Inferior parietal cortex (tissue), 1 donor: ENCODE results near the gene GRK3.
"Not testable (repeated sequence)": the region's sequence is repeated elsewhere in the genome, so short reads cannot be mapped to it uniquely, and the experiment has no call there.

Experiments used
- DNase-seq: peaks from one replicate; pipeline ENCODE4 v3.0.0-alpha.2; 2016; ENCODE audit errors: extremely low spot score

The GRK3 gene

GRCh38 chr22:25572708-25573171 lies 8.3 kb downstream of the GRK3 start:
- DNase-seq = no peak

- DNase-seq = no peak
Measured at GRCh38 chr22:25573841-25574240, 9.4 kb downstream of the GRK3 start.

GRCh38 chr22:25574736-25575135 lies 10.3 kb downstream of the GRK3 start:
- no peak for DNase-seq

DNA sequence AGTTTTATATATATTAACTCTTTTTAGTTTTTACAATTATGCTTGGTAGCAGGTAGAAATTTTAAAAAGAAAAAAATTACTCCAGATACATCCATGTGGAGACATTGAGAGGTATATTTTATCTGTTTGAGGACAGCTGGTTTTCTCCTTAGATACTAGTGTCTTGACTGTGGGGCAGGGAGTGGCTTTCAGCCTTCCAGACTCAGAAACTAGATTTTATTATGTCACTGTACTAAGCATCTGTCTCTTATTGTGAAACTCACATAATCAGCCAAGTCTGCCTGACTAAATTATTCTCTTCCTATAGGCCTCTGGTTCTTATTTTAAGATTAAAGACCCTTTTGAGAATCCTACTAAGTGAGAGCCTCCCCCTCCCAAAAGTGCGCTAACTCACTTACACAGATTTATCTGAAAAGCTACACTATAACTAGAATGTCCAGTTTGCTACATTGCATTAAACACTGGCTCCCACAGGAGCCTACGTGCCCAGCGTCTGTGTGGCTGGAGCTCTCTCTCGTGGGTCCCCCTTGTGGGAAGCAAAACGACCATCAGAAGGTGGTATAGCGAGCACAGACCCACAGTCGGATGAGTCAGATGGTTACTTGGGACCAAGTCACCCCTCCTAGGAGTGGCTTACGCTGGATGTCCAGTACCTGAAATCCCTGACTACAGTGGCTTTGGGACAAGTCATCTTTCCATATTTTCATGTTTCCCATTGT lies 11.4 kb downstream of the GRK3 start:
- DNase-seq = not testable (repeated sequence)

GRCh38 chr22:25581452-25581851 lies 17.0 kb downstream of the GRK3 start:
- not testable (repeated sequence) for DNase-seq

- DNase-seq = no peak
Measured at GRCh38 chr22:25582946-25583345, 18.5 kb downstream of the GRK3 start.

DNA sequence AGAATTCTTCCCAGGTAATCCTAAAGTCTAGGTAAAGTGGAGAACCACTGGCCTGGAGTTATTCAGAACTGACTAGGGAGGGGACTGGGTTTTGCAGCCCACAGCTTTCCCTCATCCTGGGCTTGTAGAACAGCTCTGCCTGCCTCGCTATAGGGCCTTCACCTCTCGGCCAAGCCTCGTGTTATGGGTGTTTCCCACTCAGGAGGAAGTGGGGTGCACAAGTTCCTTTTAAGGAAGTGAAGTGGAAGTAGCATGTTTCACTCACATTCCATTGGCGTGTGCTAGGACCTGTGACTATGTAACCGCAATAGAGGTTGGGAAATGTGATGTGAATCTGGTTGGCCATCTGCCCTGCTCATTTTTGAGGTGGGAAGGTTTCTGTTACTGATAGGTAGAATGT lies 20.5 kb downstream of the GRK3 start:
- not testable (repeated sequence) for DNase-seq

DNA sequence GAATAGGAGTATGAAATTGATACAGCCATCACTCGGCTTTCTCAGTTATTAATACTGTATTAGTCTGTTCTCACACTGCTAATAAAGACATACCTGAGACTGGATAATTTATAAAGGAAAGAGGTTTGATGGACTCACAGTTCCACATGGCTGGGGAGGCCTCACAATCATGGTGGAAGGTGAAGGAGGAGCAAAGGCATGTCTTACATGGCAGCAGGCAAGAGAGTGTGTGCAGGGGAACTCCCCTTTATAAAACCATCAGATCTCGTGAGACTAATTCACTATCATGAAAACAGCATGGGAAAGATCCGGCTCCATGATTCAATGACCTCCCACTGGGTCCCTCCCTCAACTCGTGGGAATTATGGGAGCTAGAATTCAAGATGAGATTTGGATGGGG lies 25.2 kb downstream of the GRK3 start:
- DNase-seq = not testable (repeated sequence)

DNA sequence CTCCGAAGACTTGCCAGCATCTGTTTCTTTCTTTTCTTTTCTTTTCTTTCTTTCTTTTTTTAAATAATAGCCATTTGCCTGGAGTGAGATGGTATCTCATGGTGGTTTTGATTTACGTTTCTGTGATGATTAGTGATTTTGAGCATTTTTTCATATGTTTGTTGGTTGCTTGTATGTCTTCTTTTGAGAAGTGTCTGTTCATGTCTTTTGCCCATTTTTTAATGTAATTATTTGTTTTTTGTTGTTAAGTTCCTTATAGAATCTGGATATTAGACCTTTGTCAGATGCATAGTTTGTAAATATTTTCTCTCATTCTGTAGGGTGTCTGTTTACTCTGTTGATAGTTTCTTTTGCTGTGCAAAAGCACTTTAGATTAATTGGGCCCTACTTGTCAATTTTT lies 28.8 kb downstream of the GRK3 start:
- not testable (repeated sequence) for DNase-seq

DNA sequence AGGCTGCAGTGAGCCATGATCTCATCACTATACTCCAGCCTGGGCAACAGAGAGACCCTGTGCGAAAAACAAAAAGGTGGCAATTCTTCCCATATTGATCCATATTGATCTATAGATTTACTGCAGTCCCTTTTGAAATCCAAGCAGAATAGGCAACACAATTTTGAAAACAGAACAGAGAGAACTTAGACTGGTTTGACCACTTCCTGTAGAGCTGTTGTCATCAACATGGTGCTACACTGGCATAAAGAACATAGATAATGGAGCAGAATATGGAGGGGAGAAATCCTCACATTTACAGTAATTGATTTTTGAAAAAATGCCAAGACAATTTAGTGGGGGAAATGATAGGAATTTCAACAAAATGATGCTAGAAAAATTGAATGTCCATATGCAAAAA lies 34.1 kb downstream of the GRK3 start:
- no peak for DNase-seq

DNA sequence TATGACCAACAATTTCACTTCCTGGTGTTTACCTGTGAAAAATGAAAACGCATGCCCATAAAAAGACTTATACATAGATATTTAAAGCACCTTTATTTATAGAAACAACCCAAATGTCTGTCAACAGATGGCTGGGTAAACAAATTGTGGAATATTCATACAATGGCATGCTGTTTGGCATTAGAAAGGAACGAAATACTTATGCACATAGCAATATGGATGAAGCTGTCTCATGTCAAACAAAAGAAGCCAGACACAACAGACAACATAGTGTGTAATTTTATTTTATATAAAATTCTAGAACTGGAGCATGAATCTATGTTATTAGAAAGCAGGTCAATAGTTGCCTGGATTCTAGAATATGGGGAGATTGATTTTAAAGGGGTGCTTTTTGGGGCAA lies 38.0 kb downstream of the GRK3 start:
- DNase-seq = no peak

DNA sequence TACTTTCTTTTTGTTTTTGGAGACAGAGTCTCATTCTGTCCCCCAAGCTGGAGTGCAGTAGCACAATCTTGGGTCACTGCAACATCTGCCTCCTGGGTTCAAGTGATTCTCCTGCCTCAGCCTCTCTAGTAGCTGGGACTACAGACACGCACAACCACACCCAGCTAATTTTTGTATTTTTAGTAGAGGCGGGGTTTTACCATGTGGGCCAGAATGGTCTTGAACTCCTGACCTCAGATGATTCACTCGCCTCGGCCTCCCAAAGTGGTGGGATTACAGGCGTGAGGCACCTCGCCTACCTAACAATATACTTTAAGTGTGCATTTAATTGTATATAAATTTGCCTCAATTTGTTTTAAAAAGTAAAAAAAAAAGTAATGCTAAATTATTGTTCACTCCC lies 38.4 kb downstream of the GRK3 start:
- DNase-seq = no peak

GRCh38 chr22:25605146-25605545 lies 40.7 kb downstream of the GRK3 start:
- DNase-seq = not testable (repeated sequence)

- DNase-seq = not testable (repeated sequence)
Measured at GRCh38 chr22:25605565-25605964, 41.1 kb downstream of the GRK3 start.

DNA sequence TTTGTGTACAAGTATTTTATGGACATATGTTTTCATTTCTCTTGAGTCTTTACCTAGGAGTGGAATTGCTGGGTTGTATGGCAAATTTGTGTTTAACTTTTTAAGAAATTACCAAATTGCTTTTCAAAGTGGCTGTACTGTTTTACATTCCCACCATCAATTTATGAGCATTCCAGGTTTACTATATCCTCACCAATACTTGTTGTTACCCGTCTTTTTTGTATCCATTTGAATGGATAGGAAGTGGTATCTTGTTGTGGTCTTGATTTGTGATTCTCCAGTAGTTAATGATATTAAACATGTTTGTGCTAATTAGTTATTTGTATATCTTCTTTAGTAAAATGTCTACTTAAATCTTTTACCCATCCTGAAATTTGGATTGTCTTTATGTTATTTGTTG lies 46.8 kb downstream of the GRK3 start:
- not testable (repeated sequence) for DNase-seq

DNA sequence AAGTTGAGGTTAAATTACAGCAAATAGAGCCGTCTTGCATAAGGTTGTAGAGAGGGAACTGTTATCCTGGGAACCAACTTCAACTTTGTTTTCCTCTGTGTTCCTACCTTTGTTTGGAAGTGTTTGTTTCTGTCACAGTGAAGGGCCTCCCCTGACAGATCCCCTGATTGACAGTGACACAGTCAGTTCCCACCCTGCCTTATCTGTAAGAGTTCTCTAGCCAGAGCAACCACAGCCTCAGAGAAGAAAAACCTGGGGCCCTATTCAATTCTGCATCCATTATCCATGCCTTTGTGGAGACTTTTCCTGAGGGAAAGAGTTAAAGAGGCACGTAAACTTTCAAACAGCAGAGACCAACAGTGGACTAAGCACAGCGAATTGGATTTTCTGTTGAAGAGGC lies 48.7 kb downstream of the GRK3 start:
- not testable (repeated sequence) for DNase-seq

GRCh38 chr22:25613558-25613957 lies 49.1 kb downstream of the GRK3 start:
- DNase-seq = not testable (repeated sequence)

DNA sequence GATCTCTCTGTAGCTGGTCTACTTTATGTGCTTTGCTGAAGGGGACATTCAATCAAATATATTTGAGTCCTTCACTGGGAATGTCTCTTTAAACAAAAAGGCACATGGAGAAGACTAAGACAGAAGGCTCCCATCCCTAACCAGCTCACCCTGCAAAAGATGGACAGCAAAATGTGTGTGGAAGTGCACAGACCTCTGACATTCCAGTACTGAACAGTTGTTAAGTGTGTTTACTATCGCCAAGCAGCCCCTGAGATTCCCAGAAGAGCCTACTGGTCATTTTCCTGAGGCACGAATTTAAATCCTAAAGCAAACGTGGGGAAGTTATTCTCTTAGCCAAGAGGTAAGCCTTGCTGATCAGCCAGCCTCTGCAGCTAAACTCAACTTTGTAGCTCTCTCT lies 50.3 kb downstream of the GRK3 start:
- DNase-seq = not testable (repeated sequence)

GRCh38 chr22:25621986-25622385 lies 57.5 kb downstream of the GRK3 start:
- no peak for DNase-seq

DNA sequence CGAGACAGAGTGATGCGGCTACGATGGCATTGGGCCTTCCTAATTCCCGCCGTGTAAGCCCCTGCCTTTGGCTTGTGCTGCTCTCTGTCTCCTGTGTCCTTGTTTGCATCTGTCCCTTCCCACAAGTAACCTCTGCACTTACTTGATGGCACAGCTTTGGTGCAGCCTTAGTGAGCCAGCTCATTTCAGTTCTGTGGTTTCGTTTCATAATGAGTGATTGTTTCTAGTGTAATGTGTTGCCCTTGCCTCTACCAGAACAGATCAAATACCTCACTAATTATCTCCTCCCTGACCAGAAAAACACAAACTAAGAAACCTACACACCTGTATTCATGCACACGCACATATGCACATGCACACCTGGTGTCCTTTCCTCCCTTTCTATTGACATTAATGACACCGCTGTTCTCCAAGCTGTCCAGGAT lies 58.8 kb downstream of the GRK3 start:
- no peak for DNase-seq

DNA sequence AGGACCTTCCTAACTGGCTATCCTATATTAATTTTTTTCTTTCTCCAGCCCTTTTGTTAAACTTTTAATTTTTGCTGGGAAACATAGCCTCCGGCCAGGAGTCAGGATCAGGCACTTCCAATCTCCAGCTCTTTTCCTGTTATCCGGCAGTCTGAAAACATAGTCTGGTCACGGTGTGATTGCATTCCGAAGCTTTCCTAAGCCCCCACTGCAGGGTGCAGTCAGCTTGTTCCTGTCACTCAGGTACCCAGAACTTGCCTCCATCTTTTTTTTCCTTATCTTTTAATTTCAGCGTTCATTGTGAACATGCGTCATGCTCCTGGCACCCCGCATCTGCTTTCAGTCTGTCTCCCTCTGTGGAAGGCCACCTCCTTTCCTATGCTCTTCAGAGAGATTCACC lies 59.4 kb downstream of the GRK3 start:
- DNase-seq = no peak

GRCh38 chr22:25624476-25624875 lies 60.0 kb downstream of the GRK3 start:
- DNase-seq = no peak

- not testable (repeated sequence) for DNase-seq
Measured at GRCh38 chr22:25625747-25626623, 61.5 kb downstream of the GRK3 start.
